Prostate gland (tissue), 2 donors: ENCODE data around the gene DNASE1L2. TPM values are rescaled to one million over a fixed set of nuclear protein-coding genes. Genes with fewer than 3 reads are reported as not detected.
A peak's percentile ranks its signal among the peaks of the same experiment; 100 is the strongest.

ENCODE experiments used
- DNase-seq: peaks from one replicate; pipeline ENCODE4 v3.0.0-alpha.2; 2019; ENCODE audit warnings: low spot score
- H3K27ac ChIP-seq, 2 donors: fragments of 200-600 bp; sonication (generic); 2 replicates each; pipeline ENCODE4 v1.5.1; 2017 to 2019
- H3K27me3 ChIP-seq: fragments of 200-600 bp; sonication (generic); replicated peaks from 2 replicates; pipeline ENCODE4 v1.5.1; 2019; ENCODE audit not compliant: insufficient read depth
- H3K36me3 ChIP-seq, 2 donors: fragments of 200-600 bp; sonication (generic); 1 replicate in 1 of 2; 2 replicates in 1 of 2; pipeline versions ENCODE4 v1.5.1 to v1.8.1; 2017 to 2019
- H3K4me1 ChIP-seq: fragments of 200-600 bp; sonication (generic); replicated peaks from 2 replicates; pipeline ENCODE4 v1.5.1; 2019
- H3K4me3 ChIP-seq, 2 donors: fragments of 200-600 bp; sonication (generic); 2 replicates each; pipeline ENCODE4 v1.5.1; 2017 to 2019
- H3K9me3 ChIP-seq: fragments of 200-600 bp; sonication (generic); 2 replicates; pipeline ENCODE4 v1.5.1; 2017
- CTCF ChIP-seq, 4 experiments: fragments of 200-600 bp in 2 of 4; fragments of 450-650 bp in 2 of 4; sonication (generic) in 2 of 4; IDR thresholded peaks; 1 replicate in 3 of 4; 2 replicates in 1 of 4; pipeline ENCODE4 v1.5.1; 2016 to 2019; ENCODE audit warnings: antibody characterized with exemption in 4 of 4, mild to moderate bottlenecking in 2 of 4, moderate library complexity in 2 of 4
- POLR2A ChIP-seq: fragments of 450-650 bp; IDR thresholded peaks from one replicate; pipeline ENCODE4 v1.6.1; 2016; ENCODE audit warnings: antibody characterized with exemption, mild to moderate bottlenecking
- POLR2AphosphoS5 ChIP-seq: sonication (generic); formaldehyde crosslinking; IDR thresholded peaks from one replicate; pipeline ENCODE4 v1.6.1; 2017; ENCODE audit warnings: antibody characterized with exemption
- WGBS: methylation state at CpG from one replicate; pipeline ENCODE4 v1.1.5; 2018; 5-methylcytosine and 5-hydroxymethylcytosine counted together
- intact Hi-C: fragments of 100-400 bp; cut with DNase I; formaldehyde crosslinking; loops from one replicate; pipeline ENCODE4 v1.14.2; 2022
- total RNA-seq, 2 donors: library from RNA; depleted of rRNA; stranded (reverse); fragments of >200 nt; gene quantifications; one replicate each; pipeline ENCODE4 v1.1.0, GENCODE V29; 2016

DNASE1L2 gene
- total RNA-seq, 2 donors from 2014 or later = 0.77 to 4.6 TPM

- TF ChIP-seq POLR2AphosphoS5 (no peak), CTCF (IDR thresholded peaks at IDR 0.05) (no peak), POLR2A (no peak)
- WGBS = 81% methylated on average over 11 of the region's 11 CpGs
- intact Hi-C loops = loop anchor here (10.0 kb wide), 1 partner anchor 218 kb away; the partner anchor contains the start of gene NHERF2
- Histone ChIP-seq H3K27me3 (no peaks in the 10 kb centered on the region), H3K9me3 (no peaks in the 10 kb centered on the region), H3K4me1 (no peaks in the 10 kb centered on the region), H3K27ac (no peak overlapping the region), H3K36me3 (peaks cover 9 to 10% of the 10 kb centered on the region in 2 donors), H3K4me3 (no peak overlapping the region)
- no peak for DNase-seq
These were observed 6.4 kb downstream of the DNASE1L2 start for GRCh38 chr16:2242598-2242997.

GRCh38 chr16:2243031-2243528 is 6.8 kb downstream of the DNASE1L2 start:
- H3K27me3 ChIP-seq = no peaks in the 10 kb centered on the region
- DNase-seq = no peak
- 97% methylated on average over 19 of the region's 19 CpGs for WGBS
- TF ChIP-seq POLR2A = no peak
- TF ChIP-seq CTCF (IDR thresholded peaks at IDR 0.05) = no peak
- no peak for TF ChIP-seq POLR2AphosphoS5
- no peak overlapping the region for H3K27ac ChIP-seq
- H3K4me3 ChIP-seq = no peak overlapping the region
- intact Hi-C loops = loop anchor here (10.0 kb wide), 1 partner anchor 218 kb away; the partner anchor contains the start of gene NHERF2
- no peaks in the 10 kb centered on the region for H3K4me1 ChIP-seq
- H3K36me3 ChIP-seq = peaks cover 9 to 10% of the 10 kb centered on the region in 2 donors
- H3K9me3 ChIP-seq = no peaks in the 10 kb centered on the region

GRCh38 chr16:2243781-2244180 is 7.5 kb downstream of the DNASE1L2 start:
- TF ChIP-seq POLR2AphosphoS5 (no peak), POLR2A (no peak), CTCF (IDR thresholded peaks at IDR 0.05) (no peak)
- Histone ChIP-seq H3K27me3 (no peaks in the 10 kb centered on the region), H3K27ac (no peak overlapping the region), H3K36me3 (peaks cover 9 to 10% of the 10 kb centered on the region in 2 donors), H3K9me3 (no peaks in the 10 kb centered on the region), H3K4me1 (no peaks in the 10 kb centered on the region), H3K4me3 (no peak overlapping the region)
- 98% methylated on average over 11 of the region's 11 CpGs for WGBS
- intact Hi-C loops = loop anchor here (10.0 kb wide), 1 partner anchor 219 kb away; the partner anchor contains the start of gene NHERF2
- no peak for DNase-seq

GRCh38 chr16:2244301-2244700 is 8.1 kb downstream of the DNASE1L2 start:
- H3K4me3 ChIP-seq = no peak overlapping the region
- 72% methylated on average over 11 of the region's 17 CpGs for WGBS
- intact Hi-C loops = loop anchor here (10.0 kb wide), 1 partner anchor 220 kb away; the partner anchor contains the start of gene NHERF2
- no peaks in the 10 kb centered on the region for H3K9me3 ChIP-seq
- no peaks in the 10 kb centered on the region for H3K4me1 ChIP-seq
- no peak for DNase-seq
- TF ChIP-seq POLR2A (no peak), POLR2AphosphoS5 (peak; percentile 5)
- H3K36me3 ChIP-seq = peaks cover 9 to 10% of the 10 kb centered on the region in 2 donors
- H3K27ac ChIP-seq = no peak overlapping the region
- H3K27me3 ChIP-seq = no peaks in the 10 kb centered on the region

- no peak for TF ChIP-seq POLR2A
- no peak for TF ChIP-seq POLR2AphosphoS5
- no peak for TF ChIP-seq CTCF (IDR thresholded peaks at IDR 0.05)
- Histone ChIP-seq H3K4me1 (no peaks in the 10 kb centered on the region), H3K36me3 (peaks cover 9 to 10% of the 10 kb centered on the region in 2 donors), H3K4me3 (no peak overlapping the region), H3K27me3 (no peaks in the 10 kb centered on the region), H3K9me3 (no peaks in the 10 kb centered on the region), H3K27ac (no peak overlapping the region)
- DNase-seq = no peak
- WGBS = 92% methylated on average over 28 of the region's 30 CpGs
- intact Hi-C loops = loop anchor here (10.0 kb wide), 1 partner anchor 220 kb away; the partner anchor contains the start of gene NHERF2
These were observed 8.9 kb downstream of the DNASE1L2 start for GRCh38 chr16:2244926-2245795.
